Myocyte (in vitro differentiated cells): ENCODE data around the gene CDT1. TPM values are rescaled to one million over a fixed set of nuclear protein-coding genes. Genes with fewer than 3 reads are reported as not detected.
A peak's percentile ranks its signal among the peaks of the same experiment; 100 is the strongest.

Experiments used
- DNase-seq: peaks from one replicate; pipeline ENCODE4 v3.0.0-alpha.2; 2012; ENCODE audit warnings: low read depth
- total RNA-seq: library from RNA; depleted of rRNA; stranded (reverse); fragments of >200 nt; gene quantifications from 2 replicates; pipeline ENCODE4 v1.2.3, GENCODE V29; 2014

CDT1 gene
- total RNA-seq, 1 donor from 2014 or later, result 0.16 TPM

GRCh38 chr16:88854306-88855111 lies 50.9 kb downstream of the CDT1 start:
- peak; percentile 60 for DNase-seq

- DNase-seq, result no peak
Measured at GRCh38 chr16:88855176-88855575, 51.6 kb downstream of the CDT1 start.

- no peak for DNase-seq
Measured at GRCh38 chr16:88855736-88856121, 52.1 kb downstream of the CDT1 start.

- no peak for DNase-seq
Measured at GRCh38 chr16:88856122-88856827, 52.7 kb downstream of the CDT1 start.

- peak; percentile 96 for DNase-seq
Measured at GRCh38 chr16:88856828-88857727, 53.5 kb downstream of the CDT1 start, which contains the start of the genes GALNS and TRAPPC2L. Gene GALNS, minus strand, starts transcription at chr16:88856947. Its CDS starts 70 bp downstream, at chr16:88856877. Gene TRAPPC2L, plus strand, starts transcription at chr16:88857127. Its CDS starts 24 bp downstream, at chr16:88857151.

- DNase-seq, result peak; percentile 82
Measured at GRCh38 chr16:88857728-88858339, 54.2 kb downstream of the CDT1 start.

Other genes with a start within 250 kb of the CDT1 start
- gene ZC3H18, start 233.4 kb upstream of the CDT1 start, total RNA-seq, result 10.4 and 13.4 TPM in 2 replicates
- gene IL17C, start 165.2 kb upstream of the CDT1 start, total RNA-seq, result not detected in 2 replicates
- gene CYBA, start 152.7 kb upstream of the CDT1 start, total RNA-seq, result 0.26 and 1.0 TPM in 2 replicates
- 55.8 and 177 TPM in 2 replicates for gene MVD, start 140.7 kb upstream of the CDT1 start, total RNA-seq
- 0.10 and 7.3 TPM in 2 replicates for gene SNAI3, start 117.3 kb upstream of the CDT1 start, total RNA-seq
- 18.7 and 26.1 TPM in 2 replicates for gene RNF166, start 97.4 kb upstream of the CDT1 start, total RNA-seq
- 12.6 and 20.6 TPM in 2 replicates for gene CTU2, start 97.3 kb upstream of the CDT1 start, total RNA-seq
- gene PIEZO1, start 18.6 kb upstream of the CDT1 start, total RNA-seq, result 198 and 238 TPM in 2 replicates
- gene APRT, start 8.1 kb downstream of the CDT1 start, total RNA-seq, result 86.9 and 89.3 TPM in 2 replicates
- 26.8 and 34.8 TPM in 2 replicates for gene GALNS, start 53.2 kb downstream of the CDT1 start, total RNA-seq
- 60.1 and 69.5 TPM in 2 replicates for gene TRAPPC2L, start 53.3 kb downstream of the CDT1 start, total RNA-seq
- 0.11 TPM in 1 of 2 replicates, not detected in the other for gene PABPN1L, start 62.9 kb downstream of the CDT1 start, total RNA-seq
- gene CBFA2T3, start 173.4 kb downstream of the CDT1 start, total RNA-seq, result 0.72 and 1.7 TPM in 2 replicates